ENCODE measurements around the gene LRRC36.

The LRRC36 gene

DNA sequence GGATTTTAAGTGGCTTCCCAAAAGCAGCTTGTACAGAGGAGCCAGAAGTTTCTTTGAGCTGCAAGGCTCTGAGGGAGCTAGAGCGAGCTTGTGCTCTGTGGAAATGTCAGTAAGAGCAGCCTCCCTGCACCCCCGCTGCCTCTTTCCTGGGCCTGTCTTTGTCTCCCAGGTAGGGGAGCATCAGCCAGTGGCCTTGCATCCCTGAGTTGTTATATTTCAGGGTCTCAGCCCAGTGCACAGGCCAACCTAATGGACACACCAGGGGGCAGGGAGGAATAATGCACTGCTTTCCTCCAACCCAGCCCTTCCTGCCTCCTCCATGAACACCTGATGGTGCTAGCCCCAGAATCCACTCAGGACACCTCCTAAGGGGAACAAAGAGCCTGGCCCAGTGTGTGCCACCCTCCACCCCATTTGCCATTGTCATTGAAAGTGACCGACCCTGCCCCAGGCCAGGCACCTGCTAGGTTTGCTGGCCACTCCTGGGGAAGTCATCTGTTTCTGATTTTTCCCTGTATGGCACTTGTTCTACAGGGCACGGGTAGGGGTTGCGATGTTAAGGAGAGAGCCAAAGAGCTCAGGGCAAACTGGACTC, 60.3 kb downstream of the LRRC36 start:
- no peaks in the 10 kb centered on the region for H3K9me3 ChIP-seq (ENCODE audit: insufficient read depth, low read depth, low read length)
- no peaks in the 10 kb centered on the region for H3K36me3 ChIP-seq (ENCODE audit: insufficient read depth, low read length)
- no peaks in the 10 kb centered on the region for H3F3A ChIP-seq (ENCODE audit: low read depth)
- no peak overlapping the region for H3K4me2 ChIP-seq (ENCODE audit: low read depth, low read length, poor library complexity, severe bottlenecking)
- H3K4me1 ChIP-seq (ENCODE audit: insufficient read depth, low read length, poor library complexity, severe bottlenecking), result no peaks in the 10 kb centered on the region
- no peak overlapping the region for H3K4me3 ChIP-seq (ENCODE audit: low read length, poor library complexity, severe bottlenecking)
- no peaks in the 10 kb centered on the region for H3K9me2 ChIP-seq (replicated peaks; ENCODE audit: low read depth, low read length)
- H2AFZ ChIP-seq (ENCODE audit: low read length), result no peak overlapping the region
- no peaks in the 10 kb centered on the region for H3K79me2 ChIP-seq (ENCODE audit: insufficient read depth, low read length)
- H3K27me3 ChIP-seq (ENCODE audit: insufficient read depth, low read length, poor library complexity, severe bottlenecking), result no peaks in the 10 kb centered on the region
- H4K20me1 ChIP-seq (ENCODE audit: insufficient read depth, low read length, poor library complexity, severe bottlenecking), result no peaks in the 10 kb centered on the region
- TF ChIP-seq, protein P1, sequence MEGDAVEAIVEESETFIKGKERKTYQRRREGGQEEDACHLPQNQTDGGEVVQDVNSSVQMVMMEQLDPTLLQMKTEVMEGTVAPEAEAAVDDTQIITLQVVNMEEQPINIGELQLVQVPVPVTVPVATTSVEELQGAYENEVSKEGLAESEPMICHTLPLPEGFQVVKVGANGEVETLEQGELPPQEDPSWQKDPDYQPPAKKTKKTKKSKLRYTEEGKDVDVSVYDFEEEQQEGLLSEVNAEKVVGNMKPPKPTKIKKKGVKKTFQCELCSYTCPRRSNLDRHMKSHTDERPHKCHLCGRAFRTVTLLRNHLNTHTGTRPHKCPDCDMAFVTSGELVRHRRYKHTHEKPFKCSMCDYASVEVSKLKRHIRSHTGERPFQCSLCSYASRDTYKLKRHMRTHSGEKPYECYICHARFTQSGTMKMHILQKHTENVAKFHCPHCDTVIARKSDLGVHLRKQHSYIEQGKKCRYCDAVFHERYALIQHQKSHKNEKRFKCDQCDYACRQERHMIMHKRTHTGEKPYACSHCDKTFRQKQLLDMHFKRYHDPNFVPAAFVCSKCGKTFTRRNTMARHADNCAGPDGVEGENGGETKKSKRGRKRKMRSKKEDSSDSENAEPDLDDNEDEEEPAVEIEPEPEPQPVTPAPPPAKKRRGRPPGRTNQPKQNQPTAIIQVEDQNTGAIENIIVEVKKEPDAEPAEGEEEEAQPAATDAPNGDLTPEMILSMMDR (conservative IDR thresholded peaks at IDR 0.05; ENCODE audit: low read length), result no peak
- TF ChIP-seq EZH2phosphoT487 (IDR thresholded peaks at IDR 0.05; ENCODE audit: borderline replicate concordance), result no peak
- H3K9ac ChIP-seq (ENCODE audit: low read depth, low read length, poor library complexity, severe bottlenecking), result no peak overlapping the region

DNA sequence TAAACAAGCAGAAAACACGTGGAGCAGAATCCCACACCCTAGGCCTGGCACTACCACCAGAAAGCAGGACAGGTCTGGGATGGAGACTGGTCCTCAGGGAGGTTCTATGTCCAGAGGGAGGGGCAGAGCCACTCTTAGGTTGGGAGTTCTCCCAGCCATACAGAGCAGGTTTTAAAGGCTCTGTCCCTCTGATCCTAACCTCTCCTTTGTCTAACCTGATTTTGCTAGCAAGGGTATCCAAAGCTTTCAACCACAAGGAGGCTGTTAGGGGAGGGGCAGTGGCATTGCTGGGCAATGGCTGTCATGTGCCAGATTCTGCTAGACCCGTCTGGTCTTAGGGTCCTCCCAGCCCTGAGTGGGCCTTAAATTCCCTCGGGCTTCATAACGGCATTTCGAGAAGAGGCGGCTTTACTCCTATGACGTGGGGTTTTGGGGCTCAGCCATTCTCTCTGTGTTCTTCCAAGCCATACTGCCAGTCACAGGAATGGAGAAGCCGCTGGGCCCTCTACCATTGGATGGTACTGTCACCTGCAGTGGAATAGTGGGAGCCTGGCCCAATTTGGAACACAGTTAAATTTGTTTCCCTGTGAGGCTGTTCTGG, 61.0 kb downstream of the LRRC36 start:
- Histone ChIP-seq H3K4me3 (ENCODE audit: low read length, poor library complexity, severe bottlenecking) (no peak overlapping the region), H3K36me3 (ENCODE audit: insufficient read depth, low read length) (no peaks in the 10 kb centered on the region), H3K9me2 (replicated peaks; ENCODE audit: low read depth, low read length) (no peaks in the 10 kb centered on the region), H3K9me3 (ENCODE audit: insufficient read depth, low read depth, low read length) (no peaks in the 10 kb centered on the region), H3K4me1 (ENCODE audit: insufficient read depth, low read length, poor library complexity, severe bottlenecking) (no peaks in the 10 kb centered on the region), H3K27me3 (ENCODE audit: insufficient read depth, low read length, poor library complexity, severe bottlenecking) (no peaks in the 10 kb centered on the region), H4K20me1 (ENCODE audit: insufficient read depth, low read length, poor library complexity, severe bottlenecking) (no peaks in the 10 kb centered on the region), H3K4me2 (ENCODE audit: low read depth, low read length, poor library complexity, severe bottlenecking) (no peak overlapping the region), H3F3A (ENCODE audit: low read depth) (no peaks in the 10 kb centered on the region), H3K79me2 (ENCODE audit: insufficient read depth, low read length) (no peaks in the 10 kb centered on the region), H3K9ac (ENCODE audit: low read depth, low read length, poor library complexity, severe bottlenecking) (no peak overlapping the region), H2AFZ (ENCODE audit: low read length) (no peak overlapping the region)
- TF ChIP-seq, protein P1 (conservative IDR thresholded peaks at IDR 0.05; ENCODE audit: low read length), result no peak
- no peak for TF ChIP-seq EZH2phosphoT487 (IDR thresholded peaks at IDR 0.05; ENCODE audit: borderline replicate concordance)

DNA sequence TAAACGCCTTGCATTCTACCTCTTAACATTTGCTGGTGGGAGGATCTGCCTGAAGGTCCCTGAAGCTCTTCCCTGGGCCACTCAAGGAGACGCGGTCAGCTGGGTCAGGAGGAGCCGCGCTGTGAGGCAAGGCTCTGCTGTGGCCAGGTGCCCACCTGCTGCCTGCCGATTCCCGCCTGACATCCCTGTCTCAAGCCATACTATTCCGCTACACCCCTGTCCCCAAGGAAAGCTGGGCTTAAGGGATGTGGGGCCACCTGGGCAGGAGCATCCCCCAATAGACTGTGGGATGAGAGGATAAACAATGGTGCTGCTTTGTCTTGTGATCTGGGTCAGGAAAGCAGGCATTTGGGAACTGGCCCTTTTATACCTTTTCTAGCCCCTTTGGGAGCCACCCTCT, 61.6 kb downstream of the LRRC36 start:
- Histone ChIP-seq H3K9me2 (replicated peaks; ENCODE audit: low read depth, low read length) (no peaks in the 10 kb centered on the region), H3K79me2 (ENCODE audit: insufficient read depth, low read length) (no peaks in the 10 kb centered on the region), H3K9ac (ENCODE audit: low read depth, low read length, poor library complexity, severe bottlenecking) (no peak overlapping the region), H3K9me3 (ENCODE audit: insufficient read depth, low read depth, low read length) (no peaks in the 10 kb centered on the region), H4K20me1 (ENCODE audit: insufficient read depth, low read length, poor library complexity, severe bottlenecking) (no peaks in the 10 kb centered on the region), H2AFZ (ENCODE audit: low read length) (no peak overlapping the region), H3K4me1 (ENCODE audit: insufficient read depth, low read length, poor library complexity, severe bottlenecking) (no peaks in the 10 kb centered on the region), H3F3A (ENCODE audit: low read depth) (no peaks in the 10 kb centered on the region), H3K4me2 (ENCODE audit: low read depth, low read length, poor library complexity, severe bottlenecking) (no peak overlapping the region), H3K27me3 (ENCODE audit: insufficient read depth, low read length, poor library complexity, severe bottlenecking) (no peaks in the 10 kb centered on the region), H3K4me3 (ENCODE audit: low read length, poor library complexity, severe bottlenecking) (no peak overlapping the region), H3K36me3 (ENCODE audit: insufficient read depth, low read length) (no peaks in the 10 kb centered on the region)
- no peak for TF ChIP-seq EZH2phosphoT487 (IDR thresholded peaks at IDR 0.05; ENCODE audit: borderline replicate concordance)
- TF ChIP-seq, protein P1 (conservative IDR thresholded peaks at IDR 0.05; ENCODE audit: low read length), result no peak

All from Loucy (cell line).